Activated naive CD4-positive, alpha-beta T cell treated with anti-CD3 and anti-CD28 coated beads, Interleukin-2, amount 50 U/mL, for 16 hours (primary cell): ENCODE measurements around the gene MYO5C.
A peak's percentile ranks its signal among the peaks of the same experiment; 100 is the strongest.
"Not testable (repeated sequence)": the region's sequence is repeated elsewhere in the genome, so short reads cannot be mapped to it uniquely, and the experiment has no call there.

Source experiments
- DNase-seq: peaks from one replicate; pipeline ENCODE4 v3.0.0-alpha.2; 2020

MYO5C gene

DNA sequence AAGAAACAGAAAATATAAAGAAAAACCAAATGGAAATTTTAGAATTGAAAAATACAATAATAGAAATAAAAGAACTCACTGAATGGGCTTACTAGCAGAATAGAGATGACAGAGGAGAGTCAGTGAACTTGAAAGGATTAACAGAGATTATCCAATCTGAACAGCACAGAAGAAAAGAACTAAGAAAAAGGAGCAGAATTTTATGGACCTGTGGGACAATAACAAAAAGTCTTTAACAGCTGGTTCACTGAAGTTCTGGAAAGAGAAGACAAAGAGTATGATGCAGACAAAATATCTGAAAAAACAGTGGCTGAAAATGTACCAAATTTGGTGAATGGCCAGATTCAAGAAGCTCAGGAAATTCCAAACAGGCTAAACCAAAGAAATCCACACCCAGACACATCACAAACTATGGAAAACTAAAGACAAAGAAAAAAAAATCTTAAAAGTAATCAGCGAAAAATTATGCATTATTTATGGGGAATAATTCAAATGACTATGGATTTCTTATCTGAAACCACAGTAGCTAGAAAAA lies 94.7 kb downstream of the MYO5C start:
- DNase-seq: no peak

DNA sequence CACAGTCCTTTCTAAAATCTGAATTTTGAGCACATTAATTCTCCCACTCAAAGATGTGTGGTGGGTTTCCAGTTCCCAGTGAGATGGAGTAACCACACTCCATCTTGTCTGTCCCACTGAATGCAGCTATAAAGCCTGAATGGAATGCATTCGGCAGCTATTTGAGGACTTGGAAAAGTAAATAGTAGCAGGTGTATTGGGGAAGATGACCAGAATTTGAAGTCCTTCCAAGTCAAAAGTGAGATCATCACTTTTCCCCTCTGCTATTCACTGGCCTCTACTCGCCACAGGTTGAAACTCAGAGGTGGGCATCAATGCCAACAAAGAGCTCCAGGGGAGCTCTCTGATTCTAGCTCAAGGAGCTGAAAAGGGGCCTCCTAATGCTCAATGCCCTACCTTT lies 96.3 kb downstream of the MYO5C start:
- DNase-seq: no peak

DNA sequence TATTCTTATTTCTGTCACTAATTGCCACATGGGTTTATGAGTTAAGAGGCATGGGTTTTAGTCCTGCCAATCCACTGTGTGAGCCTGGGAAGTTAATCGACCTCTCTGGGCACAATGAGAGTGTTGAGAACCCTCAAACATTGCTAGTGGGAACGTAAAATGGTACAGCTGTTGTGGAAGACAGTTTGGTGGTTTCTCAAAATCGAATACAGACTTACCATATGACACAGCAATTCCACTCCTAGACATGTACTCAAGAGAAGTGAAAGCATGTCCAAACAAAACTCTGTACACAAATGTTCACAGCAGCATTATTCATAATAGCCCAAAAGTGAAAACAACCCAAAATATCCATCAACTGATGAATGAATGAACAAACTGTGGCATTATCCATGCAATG lies 98.7 kb downstream of the MYO5C start:
- DNase-seq: no peak

DNA sequence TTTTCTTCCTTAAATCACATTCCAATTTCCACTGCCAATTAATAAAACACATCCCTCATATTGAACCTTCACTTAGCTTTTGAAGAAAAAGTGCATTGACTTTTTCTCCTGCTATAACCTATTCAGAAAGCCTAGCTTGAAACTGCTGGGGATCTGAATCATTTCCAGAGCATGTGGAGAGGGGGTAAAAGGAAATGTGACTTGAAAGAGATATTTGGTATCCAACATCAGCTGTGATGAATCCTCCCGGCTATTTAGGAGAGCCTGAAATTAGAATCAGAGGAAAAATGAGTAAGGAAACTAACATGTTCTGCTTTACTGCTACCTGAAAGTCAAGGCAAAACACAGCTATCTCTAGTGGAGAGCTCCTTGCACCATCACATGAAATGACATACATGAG lies 101.8 kb downstream of the MYO5C start:
- DNase-seq: no peak

DNA sequence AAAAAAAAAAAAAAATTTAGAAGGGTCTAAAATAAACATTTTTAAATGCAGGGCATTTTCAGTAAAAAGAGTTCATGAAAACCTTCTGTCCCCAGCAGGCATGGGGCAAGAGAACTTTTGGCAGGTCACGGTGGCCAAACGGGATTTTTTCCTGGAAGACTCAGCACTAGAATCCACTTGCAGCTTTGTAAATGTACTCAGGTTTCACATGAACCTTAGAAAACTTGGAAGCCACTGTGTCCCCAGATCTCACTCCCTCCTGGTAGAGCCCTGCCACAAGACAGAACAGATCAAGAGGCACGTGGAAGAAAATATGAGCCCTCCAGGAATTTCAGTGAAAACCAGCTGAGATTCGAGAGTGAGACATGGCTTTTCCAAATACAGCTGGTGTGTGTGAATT lies 102.3 kb downstream of the MYO5C start:
- DNase-seq: no peak

DNA sequence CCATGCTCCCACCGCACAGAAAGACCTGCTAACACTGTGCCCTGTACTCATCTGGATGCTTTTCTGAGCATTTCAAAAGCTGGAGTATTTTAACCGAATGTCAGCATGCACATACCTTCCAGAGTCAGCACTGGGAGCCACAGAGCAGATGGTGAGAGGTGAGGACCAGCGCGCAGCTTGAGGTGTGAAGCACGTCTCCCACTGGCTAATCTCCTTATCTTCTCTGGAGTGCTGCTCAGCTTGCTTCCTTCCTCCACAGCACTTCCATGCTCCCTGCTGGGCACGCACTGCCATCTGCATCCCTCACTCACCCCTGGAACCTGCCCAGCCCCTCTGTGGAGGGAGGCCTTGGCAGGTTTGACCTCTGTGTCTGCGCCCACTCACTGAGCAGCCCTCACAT lies 104.4 kb downstream of the MYO5C start, which contains the start of gene GNB5:
TSS of gene GNB5 (minus strand) at position 186 of the 400 bp plus-strand sequence. CDS start 6,716 bp downstream, outside the sequence.
- no peak for DNase-seq

DNA sequence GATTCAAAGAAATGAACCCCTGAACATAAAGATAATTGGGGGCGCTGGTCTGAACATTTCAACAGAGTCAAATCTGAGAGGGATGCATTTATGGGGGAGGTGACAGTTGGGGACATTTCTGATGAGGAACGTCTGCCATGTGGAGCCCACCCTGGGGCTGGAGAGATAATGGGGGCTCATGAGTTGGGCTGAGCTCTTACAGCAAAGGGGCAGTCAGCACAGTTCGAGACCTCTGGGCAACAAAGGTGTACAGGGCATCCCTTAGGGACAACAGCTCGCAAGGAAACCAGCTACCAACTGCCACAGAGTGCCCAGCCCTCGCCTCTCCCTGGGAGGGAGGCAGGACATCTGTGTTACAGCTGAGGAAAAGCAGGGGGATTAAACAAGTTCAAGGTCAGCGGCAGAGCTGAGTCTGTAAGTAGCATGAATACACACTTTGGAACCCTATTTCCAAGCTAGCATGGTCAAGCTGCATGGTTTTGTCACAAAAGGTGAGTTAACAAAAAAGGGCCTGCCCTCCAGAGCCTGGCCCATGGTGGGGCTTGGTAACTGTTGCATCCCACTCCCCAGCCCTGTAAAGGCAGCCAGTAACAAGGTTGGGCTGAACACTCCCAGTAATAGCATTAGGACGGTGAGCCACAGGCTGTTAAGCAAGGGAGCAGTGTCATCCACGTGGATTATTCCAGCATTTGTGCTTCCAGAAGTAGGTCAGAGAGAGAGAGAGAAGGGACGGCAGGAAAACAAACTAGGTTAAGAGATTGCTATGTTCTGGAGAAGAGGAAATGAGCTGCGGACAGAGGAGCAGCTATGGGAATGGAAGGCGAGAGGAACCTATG lies 108.7 kb downstream of the MYO5C start:
- DNase-seq: no peak

DNA sequence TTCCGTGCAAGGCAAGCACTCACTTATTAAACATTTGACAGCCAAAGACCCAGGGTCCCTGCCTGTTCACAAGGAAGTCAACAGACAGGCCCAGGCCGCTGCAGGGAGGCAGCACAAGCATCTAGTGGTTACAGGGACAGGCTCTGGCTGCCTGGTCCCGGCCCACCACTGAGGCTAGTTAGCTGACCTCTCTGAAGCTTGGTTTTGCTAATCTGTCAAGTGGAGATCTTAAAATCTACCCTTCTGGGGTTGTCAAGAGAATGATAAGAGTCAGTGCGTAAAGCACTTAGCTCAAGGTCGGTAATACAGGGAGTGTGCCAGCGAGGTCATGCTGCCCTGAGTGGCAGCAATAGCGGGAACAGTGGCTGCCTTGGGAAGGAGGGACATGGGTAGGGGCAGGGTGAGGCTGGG lies 110.4 kb downstream of the MYO5C start:
- DNase-seq: no peak

DNA sequence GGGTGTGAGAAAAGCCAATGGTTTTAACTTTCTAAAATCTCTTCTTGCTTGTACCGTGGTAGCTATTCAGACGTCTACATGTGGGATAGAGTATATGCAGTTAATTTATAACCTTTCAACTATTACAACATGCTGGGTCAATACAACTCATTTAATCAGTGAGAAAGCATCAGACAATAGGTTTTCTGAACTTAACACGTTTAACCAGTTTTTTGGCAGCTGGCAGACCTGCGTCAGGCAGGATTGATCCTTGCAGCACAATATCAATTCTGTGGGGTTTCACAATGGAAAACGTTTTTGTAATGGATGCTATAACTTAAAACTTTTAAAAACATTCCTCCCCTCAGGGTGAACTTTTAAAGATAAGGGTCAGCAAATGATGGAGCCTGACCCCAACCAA lies 110.9 kb downstream of the MYO5C start:
- DNase-seq: no peak

DNA sequence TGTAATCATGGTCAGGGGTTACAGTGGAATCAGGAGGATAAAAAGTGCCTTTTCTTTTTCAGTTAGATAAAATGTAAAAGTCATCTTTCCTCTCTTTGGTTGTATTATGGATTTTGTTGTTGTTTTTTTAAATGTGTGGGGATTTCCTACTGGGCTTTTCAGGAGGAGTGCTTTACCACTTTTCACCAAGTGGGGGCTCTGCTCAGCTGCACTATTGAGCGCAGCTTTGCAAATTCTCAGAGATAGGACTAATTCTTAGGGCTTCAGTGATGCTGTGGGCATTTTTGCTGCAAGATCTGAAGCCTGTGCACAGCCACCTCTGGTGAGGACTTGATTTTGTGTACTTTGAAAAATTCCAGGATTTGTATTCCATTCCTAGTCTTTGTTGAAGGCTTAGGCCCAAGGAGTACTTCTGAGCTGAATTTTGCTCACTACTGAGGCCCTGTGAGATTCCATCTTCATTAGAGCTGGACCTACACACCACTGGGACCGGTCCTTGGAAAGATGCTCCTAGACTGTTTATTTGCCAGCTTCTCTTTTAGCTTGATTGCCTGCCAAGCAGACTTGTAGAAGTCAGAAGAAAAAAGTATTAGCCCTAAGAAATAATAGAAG lies 111.9 kb downstream of the MYO5C start:
- DNase-seq: no peak

DNA sequence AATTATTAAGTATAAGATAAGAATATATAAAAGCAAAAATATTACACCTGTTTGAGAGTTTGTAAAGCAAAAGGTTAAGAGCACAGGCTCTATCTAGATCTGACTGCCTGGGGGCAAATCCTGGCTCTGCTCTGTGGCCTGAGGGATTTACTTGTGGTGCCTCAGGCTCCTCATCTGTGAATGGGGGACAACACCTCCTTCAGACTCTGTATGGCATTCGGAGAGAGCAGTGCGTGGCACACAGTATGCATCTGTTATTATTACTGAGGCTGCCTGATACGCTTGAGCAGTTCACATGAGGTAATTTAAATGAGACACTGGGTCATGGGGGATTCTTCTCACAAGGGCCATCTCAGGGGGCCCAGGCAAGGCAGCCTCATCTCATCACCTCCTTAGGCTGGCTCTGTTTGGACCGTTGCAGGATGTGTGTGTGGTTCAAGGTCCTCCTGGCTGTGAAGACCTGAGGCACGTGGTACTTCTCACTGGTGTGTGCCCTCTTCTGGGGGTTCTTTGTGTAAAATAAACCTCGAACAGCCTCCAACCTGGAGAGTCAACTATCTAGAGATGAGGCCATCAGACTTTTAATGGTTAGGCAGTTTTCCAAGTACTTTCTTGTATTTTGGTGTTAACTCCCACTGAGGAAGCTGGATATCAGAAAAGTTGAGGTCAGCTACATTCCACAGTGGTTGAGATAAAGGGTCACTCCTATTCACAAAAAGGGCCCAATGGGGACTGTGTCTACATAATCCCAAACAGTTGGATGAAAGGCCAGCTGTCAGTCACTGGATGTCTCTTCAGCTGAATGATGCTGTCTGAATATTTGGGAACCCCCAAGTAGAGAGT lies 113.4 kb downstream of the MYO5C start:
- DNase-seq: no peak

DNA sequence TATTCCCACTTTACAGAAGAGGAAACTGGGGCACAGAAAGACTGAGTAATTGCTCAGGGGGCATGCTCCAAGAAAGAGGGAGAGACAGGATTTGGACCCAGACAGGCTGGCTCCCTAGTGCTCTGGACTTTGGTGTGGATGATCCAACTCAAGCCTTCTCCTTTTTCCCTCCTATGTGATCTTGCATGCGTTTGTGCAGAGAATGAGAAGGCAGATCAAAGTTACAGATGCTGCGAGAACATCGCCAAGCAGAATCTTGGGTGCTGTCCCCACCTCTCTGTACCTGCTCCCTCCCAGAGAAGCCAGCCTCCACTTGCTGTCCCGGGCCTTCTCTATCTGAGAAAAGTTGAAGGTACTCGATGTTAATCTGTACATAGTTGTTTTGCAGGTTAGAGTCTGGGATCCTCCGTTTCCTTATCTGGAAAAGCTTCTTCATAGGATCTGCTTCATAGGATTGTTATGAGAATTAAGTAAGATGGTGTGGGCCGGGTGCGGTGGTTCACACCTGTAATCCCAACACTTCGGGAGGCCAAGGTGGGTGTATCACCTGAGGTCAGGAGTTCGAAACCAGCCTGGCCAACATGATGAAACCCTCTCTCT lies 114.7 kb downstream of the MYO5C start:
- no peak for DNase-seq

DNA sequence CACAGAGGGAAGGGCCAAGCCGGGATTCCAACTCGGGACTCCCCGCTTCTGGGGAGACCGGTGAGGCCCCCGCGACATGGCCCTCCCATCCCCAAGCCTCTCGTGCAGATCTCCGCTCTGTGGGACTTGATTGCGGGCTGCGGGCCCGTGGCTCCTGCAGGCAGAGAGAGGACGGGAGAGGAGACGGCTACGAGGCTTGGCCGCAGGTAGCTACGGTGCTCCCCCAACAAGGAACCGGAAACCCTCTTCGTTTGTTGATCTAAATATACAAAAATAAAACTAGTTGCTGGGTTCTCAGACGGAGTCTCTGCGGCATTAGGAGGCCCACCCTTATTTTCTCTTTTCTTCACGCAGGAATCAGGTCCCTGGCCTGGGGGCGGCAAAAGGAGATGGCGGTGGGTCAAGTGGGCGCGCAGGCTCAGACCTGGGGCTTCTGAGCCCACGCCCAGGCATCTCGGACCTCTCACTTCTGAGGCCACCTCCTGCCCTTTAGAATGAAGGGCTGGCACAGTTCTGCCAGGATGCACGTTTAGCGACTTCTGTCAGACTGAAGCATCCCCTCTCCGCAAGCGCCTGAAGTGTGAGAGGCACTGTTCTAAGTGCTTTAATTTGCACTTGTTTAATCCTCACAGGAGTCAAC lies 115.3 kb downstream of the MYO5C start:
- DNase-seq: peak; percentile 32

DNA sequence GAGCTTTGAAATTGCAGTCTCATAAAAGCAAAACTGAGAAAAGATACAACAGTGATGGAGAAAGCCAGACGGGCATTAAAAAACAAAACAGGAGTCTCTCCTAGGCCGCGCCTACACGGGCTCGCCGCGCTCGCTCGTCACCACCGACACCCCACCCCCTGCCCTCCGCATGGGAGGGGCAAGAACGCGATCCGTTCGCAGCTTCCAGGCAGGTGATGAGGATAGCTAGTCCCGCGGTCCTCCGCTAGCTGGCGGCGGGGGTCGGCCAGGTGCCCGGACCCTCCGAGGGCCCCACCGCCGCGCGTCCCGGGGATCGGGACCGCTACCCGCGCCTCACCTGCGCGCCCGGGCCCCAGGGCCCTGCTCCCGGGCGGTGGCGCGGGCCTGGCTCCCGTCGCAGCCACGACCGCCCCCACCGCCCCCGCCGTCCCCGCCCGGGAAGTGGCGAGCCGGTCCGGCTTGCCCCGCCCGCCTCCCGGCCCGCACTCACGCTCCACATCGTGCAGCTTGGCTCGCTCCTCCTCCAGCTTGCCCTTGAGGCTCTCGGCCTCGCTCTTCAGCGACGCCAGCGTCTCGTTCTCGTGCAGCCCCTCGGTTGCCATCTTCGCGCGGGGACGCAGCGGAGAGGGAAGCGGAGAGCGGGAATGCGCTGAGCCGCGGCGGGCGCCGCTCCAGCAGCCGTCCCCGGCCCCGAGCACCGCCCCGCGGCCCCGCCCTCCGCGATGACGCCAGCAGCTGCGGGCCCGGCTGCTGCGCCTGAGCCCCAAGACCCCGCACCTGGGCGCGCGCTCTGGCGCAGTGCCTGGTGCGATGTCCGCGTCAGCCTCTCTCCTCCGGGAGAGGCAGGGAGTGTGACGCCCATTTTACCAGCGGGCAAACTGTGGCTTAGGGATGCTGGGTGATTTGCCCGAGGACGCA lies 116.1 kb downstream of the MYO5C start:
- peak; percentile 89 for DNase-seq

DNA sequence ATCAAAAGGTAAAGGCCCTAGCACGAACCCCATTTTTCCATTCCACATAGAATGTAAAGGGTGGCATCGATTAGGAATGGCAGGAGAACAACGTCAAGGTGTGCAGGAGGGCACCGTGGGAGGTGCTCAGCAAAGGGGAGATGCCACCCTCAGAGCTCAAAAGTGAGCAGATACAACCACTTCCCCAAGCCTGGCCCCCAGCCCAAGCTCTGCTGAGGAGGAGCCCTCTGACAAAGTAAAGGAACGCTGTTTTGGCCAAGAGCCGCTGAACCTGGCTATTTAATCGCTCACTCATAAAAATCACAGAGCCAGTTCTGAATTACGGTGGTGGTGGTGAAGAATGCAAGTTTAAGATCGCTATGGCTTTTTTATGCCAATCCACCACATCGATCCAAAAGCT lies 116.8 kb downstream of the MYO5C start:
- DNase-seq: no peak

DNA sequence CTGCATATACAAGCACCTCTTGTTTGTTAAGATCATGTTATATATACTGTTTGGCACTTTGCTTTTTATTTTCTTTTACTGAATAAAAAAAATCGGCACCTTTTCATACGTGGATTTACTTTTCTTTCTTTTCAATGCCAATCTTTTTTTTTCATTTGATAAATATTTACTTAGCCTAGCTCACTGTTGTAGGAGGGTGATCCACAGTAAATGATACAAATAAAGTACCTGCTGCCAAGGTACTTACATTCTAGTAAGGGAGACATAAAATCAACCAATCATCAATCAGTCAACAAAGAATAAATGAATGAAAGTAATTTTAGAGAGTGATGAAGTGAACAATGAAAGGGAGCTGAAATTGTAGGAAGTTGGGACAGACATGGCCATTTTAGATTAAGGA lies 122.7 kb downstream of the MYO5C start:
- DNase-seq: no peak

DNA sequence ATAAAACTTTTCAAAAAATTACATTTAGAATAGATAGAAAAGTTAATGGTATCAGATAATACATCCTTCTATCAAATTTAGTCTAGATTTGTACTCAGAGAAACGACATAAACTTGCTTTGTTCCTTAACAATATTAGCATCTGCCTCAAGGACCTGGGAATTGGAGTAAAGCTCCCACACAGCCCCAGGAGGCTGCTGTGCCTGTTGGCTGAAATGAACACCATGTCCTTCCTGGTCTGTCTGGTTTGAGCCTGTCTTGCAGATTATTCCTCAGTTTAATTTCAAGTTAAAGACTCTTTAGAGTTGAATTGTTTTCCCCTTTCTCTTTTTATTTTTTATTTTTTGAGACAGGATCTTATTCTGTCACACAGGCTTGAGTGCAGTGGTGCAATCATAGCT lies 123.8 kb downstream of the MYO5C start:
- DNase-seq: no peak

DNA sequence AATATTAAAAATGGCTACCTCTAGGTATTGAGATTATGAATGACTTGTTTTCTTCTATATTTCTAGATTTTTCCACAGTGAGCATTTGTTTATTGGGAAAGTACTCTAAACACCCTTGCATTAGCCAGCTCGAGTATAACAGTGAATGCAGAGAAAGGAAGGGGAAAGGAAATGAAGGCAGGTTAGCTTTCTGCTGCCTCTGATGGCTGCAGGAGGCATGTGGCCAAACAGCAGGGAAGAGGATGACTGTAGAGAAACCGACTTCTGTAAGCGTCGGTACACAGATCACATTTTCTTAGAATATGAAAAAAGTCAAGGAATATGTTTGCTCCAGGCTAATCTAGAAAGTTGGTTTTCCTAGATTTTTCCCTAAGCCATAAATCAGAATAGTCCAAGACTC lies 124.2 kb downstream of the MYO5C start:
- DNase-seq: no peak

DNA sequence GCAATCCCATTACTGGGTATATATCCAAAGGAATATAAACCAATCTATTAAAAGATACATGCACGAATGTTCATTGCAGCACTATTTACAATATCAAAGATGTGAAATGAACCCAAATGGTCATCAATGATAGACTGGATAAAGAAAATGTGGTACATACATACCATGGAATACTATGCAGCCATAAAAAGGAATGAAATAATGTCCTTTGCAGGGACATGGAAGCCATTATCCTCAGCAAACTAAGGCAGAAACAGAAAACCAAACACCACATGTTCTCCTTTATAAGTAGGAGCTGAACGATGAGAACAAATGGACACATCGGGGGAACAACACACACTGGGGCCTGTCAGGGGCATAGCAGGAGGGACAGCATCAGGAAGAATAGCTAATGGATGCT lies 125.4 kb downstream of the MYO5C start:
- DNase-seq: not testable (repeated sequence)

DNA sequence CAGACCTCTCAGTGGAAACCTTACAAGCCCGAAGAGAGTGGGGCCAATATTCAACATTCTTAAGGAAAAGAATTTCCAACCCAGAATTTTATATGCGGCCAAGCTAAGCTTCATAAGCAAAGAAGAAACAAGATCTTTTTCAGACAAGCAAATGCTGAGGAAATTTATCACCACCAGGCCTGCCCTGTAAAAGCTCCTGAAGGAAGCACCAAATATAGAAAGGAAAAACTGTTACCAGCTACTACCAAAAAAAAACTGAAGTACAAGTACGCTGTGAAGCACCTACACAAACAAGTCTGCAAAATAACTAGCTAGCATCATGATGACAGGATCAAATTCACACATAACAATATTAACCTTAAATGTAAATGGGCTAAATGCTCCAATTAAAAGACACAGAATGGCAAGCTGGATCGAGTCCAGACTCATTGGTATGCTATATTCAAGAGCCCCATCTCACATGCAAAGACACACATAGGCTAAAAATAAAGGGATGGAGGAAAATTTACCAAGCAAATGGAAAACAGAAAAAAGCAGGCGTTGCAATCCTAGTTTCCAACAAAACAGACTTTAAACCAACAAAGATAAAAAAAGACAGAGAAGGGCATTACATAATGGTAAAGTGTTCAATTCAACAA lies 130.0 kb downstream of the MYO5C start:
- DNase-seq: not testable (repeated sequence)
